Stimulated activated CD8-positive, alpha-beta memory T cell treated with anti-CD3 and anti-CD28 coated beads, Interleukin-7, amount 100 ng/mL, for 24 hours (primary cell): Measurements from ENCODE around the gene HIVEP2.

ENCODE experiments used
- DNase-seq: peaks from one replicate; pipeline ENCODE4 v3.0.0-alpha.2; 2020; ENCODE audit warnings: low read depth

Gene HIVEP2

GRCh38 chr6:142892254-142893021 is 52.5 kb downstream of the HIVEP2 start:
- DNase-seq = no peak

DNA sequence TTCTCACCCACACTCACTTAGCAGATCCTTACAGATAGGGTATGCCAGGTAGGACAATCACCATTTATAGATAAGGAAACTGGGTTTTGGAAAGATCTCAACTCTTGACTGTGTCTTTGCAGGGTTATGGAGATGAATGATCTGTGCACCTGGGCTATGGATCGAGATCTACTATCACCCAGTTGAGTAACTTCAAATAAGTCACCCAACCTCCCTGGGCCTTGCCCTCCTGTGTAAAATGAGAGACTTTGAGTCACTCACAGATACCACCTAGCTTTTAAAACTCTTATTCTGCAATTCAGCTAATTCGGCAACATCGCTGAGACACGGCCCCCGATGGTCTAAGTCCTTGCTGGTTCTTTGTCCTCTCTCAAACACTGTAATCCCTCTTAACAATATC is 53.5 kb downstream of the HIVEP2 start:
- DNase-seq = no peak

DNA sequence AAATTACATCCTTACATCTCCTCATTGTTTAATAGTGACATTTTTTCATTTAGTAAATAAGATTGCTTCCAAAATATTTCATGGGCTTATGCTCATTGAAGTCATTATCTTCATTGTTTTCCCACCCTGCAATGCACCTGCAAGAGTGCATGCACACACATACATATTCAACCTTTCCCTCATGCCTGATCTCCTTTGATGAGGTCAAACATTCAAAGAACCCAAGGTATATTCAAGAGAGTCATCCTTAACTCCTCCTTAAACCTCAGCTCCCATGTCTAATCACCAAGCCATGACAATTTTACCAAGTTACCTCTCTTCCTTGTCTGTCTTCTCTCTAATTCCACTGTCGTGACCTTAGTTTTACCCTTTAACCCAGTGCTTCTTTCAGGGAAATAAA is 56.5 kb downstream of the HIVEP2 start:
- no peak for DNase-seq

DNA sequence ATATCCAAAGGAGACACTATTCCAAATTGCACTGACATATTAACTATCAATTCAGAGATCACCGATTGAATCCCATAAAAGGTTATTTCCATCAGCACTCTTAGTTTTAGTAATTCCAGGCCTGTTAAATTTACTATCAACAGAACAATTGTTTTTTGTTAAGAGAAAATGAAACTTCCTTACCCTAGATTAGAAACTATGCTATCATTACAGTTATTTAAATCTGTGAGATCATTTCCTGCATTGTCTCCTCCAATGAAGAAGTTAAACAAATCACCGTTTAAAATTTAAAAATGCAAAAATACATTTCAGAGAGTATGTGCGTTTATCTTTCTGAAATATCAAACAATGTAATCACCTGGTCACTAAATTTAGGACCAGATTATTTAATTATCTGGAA is 57.5 kb downstream of the HIVEP2 start:
- no peak for DNase-seq

DNA sequence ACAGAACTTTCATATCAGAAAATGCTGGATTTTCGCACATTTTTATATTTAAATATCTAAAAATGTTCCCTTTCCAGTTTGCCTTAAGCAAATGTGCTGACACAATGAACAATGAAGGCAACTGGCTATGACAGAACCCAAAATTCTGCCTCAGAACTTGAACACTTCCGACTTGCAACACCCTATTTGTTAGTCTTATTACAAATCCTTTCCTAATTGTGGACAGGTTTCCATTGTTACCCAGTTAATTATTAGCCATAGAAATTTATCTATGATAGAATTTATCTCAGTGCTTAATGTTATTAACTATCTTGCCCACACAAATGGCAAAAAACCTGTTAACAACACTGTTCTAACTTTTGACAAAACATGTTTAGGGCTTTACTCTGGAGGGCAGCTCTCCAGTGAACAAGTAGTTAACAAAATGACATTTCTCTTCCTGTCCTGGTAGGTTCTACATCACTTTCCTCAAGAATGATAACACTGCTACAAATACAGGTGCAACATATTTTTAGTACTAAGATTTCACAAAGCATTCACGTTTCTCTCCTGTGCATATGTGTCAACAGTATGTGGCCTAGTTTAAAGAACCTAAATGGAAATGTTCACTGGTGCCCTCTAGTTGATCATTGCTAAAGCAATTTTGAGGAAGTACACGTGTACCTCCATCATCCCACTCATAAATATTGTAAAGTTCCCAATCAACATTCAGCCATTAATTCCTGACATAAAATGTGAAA is 58.4 kb downstream of the HIVEP2 start:
- no peak for DNase-seq

DNA sequence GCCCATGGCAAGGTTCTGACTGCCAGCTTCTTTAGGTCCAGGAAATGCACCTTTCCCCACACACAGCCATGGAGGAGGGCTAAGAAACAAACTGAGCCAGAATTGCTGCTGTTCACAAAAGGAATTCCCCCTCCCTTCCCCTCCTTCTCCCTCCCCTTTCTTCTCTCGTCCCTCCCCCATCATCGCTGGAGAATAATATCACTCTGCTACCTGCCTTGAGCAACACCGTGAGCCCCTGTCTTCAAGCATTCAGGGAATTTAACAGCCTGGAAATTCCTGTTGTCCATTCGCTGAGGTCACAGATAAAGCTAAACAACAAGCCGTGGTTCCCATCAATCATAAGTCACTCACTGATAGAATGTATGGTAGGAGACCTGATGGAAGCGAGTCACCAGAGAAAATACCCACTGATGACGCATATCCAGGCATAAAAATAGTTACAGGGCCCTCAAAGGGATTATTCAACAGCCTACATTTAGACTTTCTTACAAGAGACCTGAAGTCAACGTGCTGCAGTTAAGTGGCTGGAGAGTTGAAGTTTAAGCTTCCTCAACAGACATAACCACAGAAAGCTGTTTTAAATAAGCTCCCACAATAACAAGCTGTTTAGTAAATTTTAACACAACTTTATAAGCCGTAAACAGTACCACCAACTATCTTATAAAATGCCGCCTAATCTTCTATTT is 59.7 kb downstream of the HIVEP2 start:
- no peak for DNase-seq

GRCh38 chr6:142884214-142885035 is 60.6 kb downstream of the HIVEP2 start:
- DNase-seq = no peak

GRCh38 chr6:142883011-142883410 is 62.0 kb downstream of the HIVEP2 start:
- DNase-seq = no peak

- no peak for DNase-seq
These were observed 63.2 kb downstream of the HIVEP2 start for GRCh38 chr6:142881761-142882160.

- no peak for DNase-seq
These were observed 63.7 kb downstream of the HIVEP2 start for GRCh38 chr6:142881290-142881689.

DNA sequence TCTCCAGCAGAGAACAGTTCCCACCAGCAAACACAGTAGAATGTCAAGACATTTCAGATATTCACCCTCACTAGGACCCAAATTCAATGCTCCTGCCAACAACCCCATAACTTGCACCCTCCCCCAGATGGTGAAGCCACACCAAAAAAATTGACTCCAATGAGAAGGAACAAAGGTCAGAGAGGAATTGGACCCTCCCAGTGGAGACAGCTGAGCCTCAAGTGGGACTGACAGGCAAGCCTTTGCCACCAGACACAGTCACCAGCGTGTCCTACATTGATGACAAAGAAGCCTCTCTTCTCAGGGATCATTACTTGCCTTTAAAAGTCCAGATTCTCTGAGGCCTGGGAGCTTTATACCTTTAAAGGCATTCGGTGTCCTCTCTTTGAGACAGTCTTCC is 64.8 kb downstream of the HIVEP2 start:
- DNase-seq = no peak

- DNase-seq = no peak
These were observed 65.4 kb downstream of the HIVEP2 start for GRCh38 chr6:142879527-142879926.

- DNase-seq = no peak
These were observed 65.9 kb downstream of the HIVEP2 start for GRCh38 chr6:142879076-142879475.

GRCh38 chr6:142878407-142878806 is 66.6 kb downstream of the HIVEP2 start:
- DNase-seq = no peak

GRCh38 chr6:142874676-142875075 is 70.3 kb downstream of the HIVEP2 start:
- DNase-seq = no peak

GRCh38 chr6:142872376-142872775 is 72.6 kb downstream of the HIVEP2 start:
- DNase-seq = no peak

DNA sequence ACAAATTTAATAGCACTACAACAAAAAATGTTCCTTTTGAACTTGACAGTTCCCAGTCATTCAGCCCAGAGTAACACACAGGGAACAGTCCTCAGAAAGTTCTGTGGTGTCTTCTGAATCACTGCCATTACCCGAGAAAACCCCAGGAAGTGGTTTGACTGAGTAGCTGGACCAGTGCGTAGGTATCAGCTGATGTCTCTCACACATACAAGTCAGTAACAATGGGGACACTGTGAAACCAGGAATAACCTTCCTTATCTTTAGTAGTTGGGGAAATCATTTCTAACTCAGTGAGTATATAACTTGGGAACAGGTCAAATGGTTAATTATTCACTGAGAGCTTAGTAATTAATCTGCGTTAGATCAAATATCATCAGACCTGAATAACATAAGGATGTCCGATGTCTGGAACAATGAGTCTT is 73.1 kb downstream of the HIVEP2 start:
- DNase-seq = no peak

GRCh38 chr6:142870787-142871415 is 74.1 kb downstream of the HIVEP2 start:
- no peak for DNase-seq

DNA sequence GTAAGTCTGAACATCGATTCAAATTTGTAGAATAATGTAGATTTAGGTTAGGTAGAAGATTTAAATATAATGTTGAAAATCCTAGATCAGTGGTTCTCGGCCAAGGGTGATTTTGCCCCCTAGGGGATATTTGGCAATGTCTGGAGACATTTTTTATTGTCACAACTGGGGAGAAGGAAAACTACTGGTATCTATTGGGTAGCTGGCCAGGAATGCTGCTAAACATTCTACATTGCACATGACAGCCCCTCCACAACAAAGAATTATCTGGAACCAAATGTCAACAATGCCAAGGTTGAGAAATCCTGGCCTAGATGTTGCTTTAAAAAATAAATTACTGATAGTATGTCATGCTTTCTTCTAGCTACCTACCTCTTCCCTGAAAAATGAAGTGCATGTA is 76.1 kb downstream of the HIVEP2 start:
- no peak for DNase-seq

GRCh38 chr6:142867988-142868812 is 76.8 kb downstream of the HIVEP2 start:
- no peak for DNase-seq

GRCh38 chr6:142867355-142867801 is 77.6 kb downstream of the HIVEP2 start:
- DNase-seq = no peak
